K562 (cell line): ENCODE measurements around the gene RNU2-63P. TPM values are rescaled to one million over a fixed set of nuclear protein-coding genes. Genes with fewer than 3 reads are reported as not detected.

Experiments
- CHAMP1 ChIP-seq: fragments of 450-650 bp; IDR thresholded peaks from 2 replicates; pipeline ENCODE4 v1.6.1; 2016; ENCODE audit warnings: mild to moderate bottlenecking
- CREB3L1 ChIP-seq: fragments of 450-650 bp; IDR thresholded peaks from 2 replicates; pipeline ENCODE4 v1.6.1; 2014; ENCODE audit warnings: low read depth, mild to moderate bottlenecking, moderate library complexity, borderline replicate concordance
- DIDO1 ChIP-seq: fragments of 450-650 bp; IDR thresholded peaks from 2 replicates; pipeline ENCODE4 v1.6.1; 2016; ENCODE audit warnings: low read depth, missing biosample characterization, missing genetic modification characterization
- EP400 ChIP-seq: fragments of 450-650 bp; IDR thresholded peaks from 2 replicates; pipeline ENCODE4 v1.6.1; 2017; ENCODE audit warnings: antibody characterized with exemption, mild to moderate bottlenecking, moderate library complexity
- HDAC8 ChIP-seq: fragments of 450-650 bp; IDR thresholded peaks from 2 replicates; pipeline ENCODE4 v1.6.1; 2016; ENCODE audit warnings: mild to moderate bottlenecking, missing genetic modification characterization, moderate library complexity, missing compliant biosample characterization
- MXD1 ChIP-seq: fragments of 250-450 bp; sonication (Bioruptor Pico); IDR thresholded peaks from 2 replicates; pipeline ENCODE4 v1.8.0; 2021; ENCODE audit warnings: borderline replicate concordance, mild to moderate bottlenecking, moderate library complexity; ENCODE audit not compliant: poor library complexity, severe bottlenecking
- NCOR1 ChIP-seq: fragments of 450-650 bp; IDR thresholded peaks from 2 replicates; pipeline ENCODE4 v1.6.1; 2016; ENCODE audit warnings: mild to moderate bottlenecking, moderate library complexity
- NR3C1 ChIP-seq: sonication (generic); formaldehyde crosslinking; IDR thresholded peaks from 2 replicates; pipeline ENCODE4 v1.8.1; 2022; ENCODE audit warnings: missing genetic modification reagents
- PHF20 ChIP-seq: fragments of 450-650 bp; IDR thresholded peaks from 2 replicates; pipeline ENCODE4 v1.6.1; 2018; ENCODE audit not compliant: partially characterized antibody
- PHTF2 ChIP-seq: fragments of 250-450 bp; sonication (Bioruptor Pico); IDR thresholded peaks from 2 replicates; pipeline ENCODE4 v1.5.0; 2021; ENCODE audit warnings: mild to moderate bottlenecking
- RAD21 ChIP-seq, 2 experiments: fragments of 250-450 bp in 1 of 2; fragments of 450-650 bp in 1 of 2; sonication (Bioruptor Pico) in 1 of 2; formaldehyde crosslinking in 1 of 2; IDR thresholded peaks in 1 of 2; conservative IDR thresholded peaks in 1 of 2; 2 replicates each; pipeline versions ENCODE4 v1.4.0 to v1.8.0; 2020 to 2022; ENCODE audit warnings: mild to moderate bottlenecking in 2 of 2, moderate library complexity in 1 of 2
- RBM17 ChIP-seq: fragments of 200-400 bp; formaldehyde crosslinking; IDR thresholded peaks from 2 replicates; pipeline ENCODE4 v1.6.1; 2017; ENCODE audit warnings: low read depth, mild to moderate bottlenecking, low read length, borderline replicate concordance
- SAFB ChIP-seq: fragments of 200-400 bp; formaldehyde crosslinking; IDR thresholded peaks from 2 replicates; pipeline ENCODE4 v1.6.1; 2017; ENCODE audit warnings: low read depth, low read length, borderline replicate concordance
- SIRT6 ChIP-seq: IDR thresholded peaks from one replicate; pipeline ENCODE4 v1.6.1; 2012; ENCODE audit warnings: low read depth, mild to moderate bottlenecking, control low read depth, inconsistent platforms, low read length, moderate library complexity
- SNIP1 ChIP-seq: fragments of 450-650 bp; IDR thresholded peaks from 2 replicates; pipeline ENCODE4 v1.7.1; 2017; ENCODE audit warnings: low read depth, mild to moderate bottlenecking
- SREBF2 ChIP-seq: sonication (generic); formaldehyde crosslinking; IDR thresholded peaks from 2 replicates; pipeline ENCODE4 v1.4.0; 2020; ENCODE audit warnings: mild to moderate bottlenecking, missing genetic modification reagents
- SUPT5H ChIP-seq: fragments of 450-650 bp; IDR thresholded peaks from 2 replicates; pipeline ENCODE4 v1.6.1; 2016
- THRB ChIP-seq: fragments of 450-650 bp; formaldehyde crosslinking; conservative IDR thresholded peaks from 2 replicates; pipeline ENCODE4 v1.4.0; 2022; ENCODE audit warnings: mild to moderate bottlenecking, missing genetic modification characterization
- ZBTB8A ChIP-seq: fragments of 450-650 bp; IDR thresholded peaks from 2 replicates; pipeline ENCODE4 v1.6.1; 2018; ENCODE audit warnings: mild to moderate bottlenecking, moderate library complexity; ENCODE audit not compliant: partially characterized antibody
- polyA plus RNA-seq, 8 experiments: library from polyadenylated mRNA; depleted of rRNA in 4 of 8; stranded (reverse) in 5 of 8; unstranded in 3 of 8; fragments of >200 nt; fragmentation: Nextera tagmentation in 2 of 8; fragmentation: Illumina TruSeq in 1 of 8; extraction: Ambion mirVana in 2 of 8; extraction: Trizol in 1 of 8; gene quantifications; 2 replicates each; pipeline versions ENCODE4 v1.2.1 to v1.2.3, GENCODE V29; 2011 to 2014; ENCODE audit warnings: inconsistent platforms in 1 of 8, missing spikeins in 1 of 8
- total RNA-seq, 7 experiments: library from RNA; depleted of rRNA in 6 of 7; stranded (reverse); fragments of >200 nt in 6 of 7; fragmentation: Illumina TruSeq in 2 of 7; extraction: Trizol in 2 of 7; gene quantifications; 2 replicates each; pipeline versions ENCODE4 v1.2.1 to v1.2.3, GENCODE V29; 2011 to 2021; ENCODE audit warnings: low replicate concordance in 1 of 7

Gene RNU2-63P
- total and polyA plus RNA-seq, 9 of the 15 experiments (the other 6 are each of a cell fraction or from before 2014, with no cell fraction given), result 5.8 to 253 (median 169) TPM; not detected in 4

GRCh38 chr2:88016086-88016959 lies at the start of gene RNU2-63P (continued):
- no peak for TF ChIP-seq PHF20
- no peak for TF ChIP-seq SIRT6
- no peak for TF ChIP-seq DIDO1 (tag)
- peak; percentile 62 for TF ChIP-seq ZBTB8A
- 0 out of 2 replicates have a peak, but pooled peaks have one; percentile 78 for TF ChIP-seq PHTF2 (CRISPR knock-in tag)
- TF ChIP-seq RBM17, result no peak
- TF ChIP-seq SNIP1, result peak; percentile 75
- no peak for TF ChIP-seq HDAC8 (tag)
- TF ChIP-seq THRB (CRISPR knock-in tag), result peak; percentile 99
- no peak for TF ChIP-seq CHAMP1
- peak; percentile 100 for TF ChIP-seq SUPT5H
- TF ChIP-seq RAD21 (CRISPR knock-in tag; conservative IDR thresholded peaks at IDR 0.05 in 1 of 2, IDR thresholded peaks at IDR 0.05 in 1 of 2), result peak in 1 of 2 experiments; percentile 15; a peak in 2 of 4 replicates
- TF ChIP-seq CREB3L1, result peak; percentile 56; the same call in 1 of the 2 replicates
- TF ChIP-seq EP400, result peak; percentile 66
- peak; percentile 92 for TF ChIP-seq NCOR1
- TF ChIP-seq MXD1, result no peak
- no peak for TF ChIP-seq NR3C1 (CRISPR knock-in tag)
- TF ChIP-seq SAFB, result no peak
- TF ChIP-seq SREBF2 (CRISPR knock-in tag), result no peak
